GM18858 (cell line): ENCODE results near the gene RNF114.
"Not testable (repeated sequence)": the region's sequence is repeated elsewhere in the genome, so short reads cannot be mapped to it uniquely, and the experiment has no call there.

ENCODE experiments used
- ATAC-seq: cut with Tn5 transposase; IDR thresholded peaks from one replicate; pipeline ENCODE4 v1.9.1; 2021; ENCODE audit not compliant: unreplicated experiment

Gene RNF114

GRCh38 chr20:49936153-49937026, at the start of gene RNF114:
TSS of gene RNF114 (plus strand) at chr20:49936397. CDS start at chr20:49936413, 16 bp downstream.
- ATAC-seq, result peak; percentile 44

- no peak for ATAC-seq
Measured at GRCh38 chr20:49886571-49887213, 49.5 kb upstream of the RNF114 start.

- ATAC-seq, result no peak
Measured at GRCh38 chr20:49887251-49888211, 48.7 kb upstream of the RNF114 start.

GRCh38 chr20:49888212-49889000, 47.8 kb upstream of the RNF114 start:
- ATAC-seq, result no peak

GRCh38 chr20:49889001-49889934, 46.9 kb upstream of the RNF114 start:
- no peak for ATAC-seq

GRCh38 chr20:49889935-49890333, 46.3 kb upstream of the RNF114 start:
- no peak for ATAC-seq

GRCh38 chr20:49890471-49891361, 45.5 kb upstream of the RNF114 start:
- ATAC-seq, result no peak

- ATAC-seq, result no peak
Measured at GRCh38 chr20:49891476-49892110, 44.6 kb upstream of the RNF114 start.

- ATAC-seq, result no peak
Measured at GRCh38 chr20:49892260-49892659, 43.9 kb upstream of the RNF114 start.

GRCh38 chr20:49892817-49893216, 43.4 kb upstream of the RNF114 start:
- no peak for ATAC-seq

GRCh38 chr20:49893242-49894072, 42.7 kb upstream of the RNF114 start:
- ATAC-seq, result no peak

GRCh38 chr20:49894073-49894470, 42.1 kb upstream of the RNF114 start:
- ATAC-seq, result no peak

- ATAC-seq, result not testable (repeated sequence)
Measured at GRCh38 chr20:49895474-49896093, 40.6 kb upstream of the RNF114 start.

GRCh38 chr20:49896204-49896603, 40.0 kb upstream of the RNF114 start:
- no peak for ATAC-seq

GRCh38 chr20:49899541-49900383, 36.4 kb upstream of the RNF114 start:
- no peak for ATAC-seq

GRCh38 chr20:49901588-49901987, 34.6 kb upstream of the RNF114 start:
- no peak for ATAC-seq
